Adipocyte (in vitro differentiated cells): ENCODE results near the gene CNIH2.
"Not testable (repeated sequence)": the region's sequence is repeated elsewhere in the genome, so short reads cannot be mapped to it uniquely, and the experiment has no call there.

ENCODE experiments used
- DNase-seq: peaks from one replicate; pipeline ENCODE4 v3.0.0-alpha.2; 2015; ENCODE audit warnings: low read depth
- H3K27me3 ChIP-seq: replicated peaks from 2 replicates; pipeline ENCODE4 v1.7.0; 2013; ENCODE audit warnings: mild to moderate bottlenecking, low read length, moderate library complexity; ENCODE audit not compliant: control insufficient read depth, insufficient read depth
- H3K36me3 ChIP-seq: 2 replicates; pipeline ENCODE4 v1.7.0; 2013; ENCODE audit warnings: low read length, mild to moderate bottlenecking, moderate library complexity; ENCODE audit not compliant: control insufficient read depth, insufficient read depth, severe bottlenecking
- H3K4me1 ChIP-seq: 2 replicates; pipeline ENCODE4 v1.7.0; 2013; ENCODE audit warnings: mild to moderate bottlenecking, low read length, moderate library complexity; ENCODE audit not compliant: control insufficient read depth, insufficient read depth
- H3K4me3 ChIP-seq: 2 replicates; pipeline ENCODE4 v1.7.0; 2013; ENCODE audit warnings: mild to moderate bottlenecking, low read length, moderate library complexity
- H3K9ac ChIP-seq: 2 replicates; pipeline ENCODE4 v1.7.0; 2013; ENCODE audit warnings: mild to moderate bottlenecking, low read length, moderate library complexity
- H3K9me3 ChIP-seq: 2 replicates; pipeline ENCODE4 v1.7.0; 2013; ENCODE audit warnings: mild to moderate bottlenecking, low read length, moderate library complexity; ENCODE audit not compliant: control insufficient read depth

Gene CNIH2

GRCh38 chr11:66293777-66294625 is 16.0 kb downstream of the CNIH2 start:
- H3K27me3 ChIP-seq = peaks cover 30% of the 10 kb centered on the region
- no peaks in the 10 kb centered on the region for H3K36me3 ChIP-seq
- no peak for DNase-seq
- H3K9ac ChIP-seq = no peak overlapping the region
- no peak overlapping the region for H3K4me3 ChIP-seq
- no peaks in the 10 kb centered on the region for H3K9me3 ChIP-seq
- H3K4me1 ChIP-seq = peaks cover 7% of the 10 kb centered on the region

GRCh38 chr11:66294626-66295620 is 16.9 kb downstream of the CNIH2 start:
- no peak overlapping the region for H3K4me3 ChIP-seq
- H3K9ac ChIP-seq = no peak overlapping the region
- H3K36me3 ChIP-seq = no peaks in the 10 kb centered on the region
- H3K9me3 ChIP-seq = no peaks in the 10 kb centered on the region
- DNase-seq = no peak
- peaks cover 2% of the 10 kb centered on the region for H3K4me1 ChIP-seq
- peaks cover 30% of the 10 kb centered on the region for H3K27me3 ChIP-seq

- H3K27me3 ChIP-seq = peaks cover 32% of the 10 kb centered on the region
- no peak overlapping the region for H3K4me3 ChIP-seq
- no peaks in the 10 kb centered on the region for H3K4me1 ChIP-seq
- no peak for DNase-seq
- H3K36me3 ChIP-seq = no peaks in the 10 kb centered on the region
- no peak overlapping the region for H3K9ac ChIP-seq
- H3K9me3 ChIP-seq = no peaks in the 10 kb centered on the region
These were observed 19.6 kb downstream of the CNIH2 start for GRCh38 chr11:66297610-66298009.

- Histone ChIP-seq H3K9ac (no peak overlapping the region), H3K4me3 (no peak overlapping the region), H3K36me3 (no peaks in the 10 kb centered on the region), H3K4me1 (no peaks in the 10 kb centered on the region), H3K27me3 (peaks cover 18% of the 10 kb centered on the region), H3K9me3 (no peaks in the 10 kb centered on the region)
- no peak for DNase-seq
These were observed 21.2 kb downstream of the CNIH2 start for GRCh38 chr11:66299186-66299585.

- H3K9me3 ChIP-seq = no peaks in the 10 kb centered on the region
- no peaks in the 10 kb centered on the region for H3K4me1 ChIP-seq
- H3K4me3 ChIP-seq = no peak overlapping the region
- peaks cover 7% of the 10 kb centered on the region for H3K27me3 ChIP-seq
- DNase-seq = no peak
- no peak overlapping the region for H3K9ac ChIP-seq
- no peaks in the 10 kb centered on the region for H3K36me3 ChIP-seq
These were observed 24.7 kb downstream of the CNIH2 start for GRCh38 chr11:66302656-66303055.

GRCh38 chr11:66309475-66309874 is 31.5 kb downstream of the CNIH2 start:
- H3K27me3 ChIP-seq = no peaks in the 10 kb centered on the region
- DNase-seq = no peak
- H3K4me1 ChIP-seq = no peaks in the 10 kb centered on the region
- H3K9me3 ChIP-seq = no peaks in the 10 kb centered on the region
- H3K9ac ChIP-seq = no peak overlapping the region
- no peak overlapping the region for H3K4me3 ChIP-seq
- peaks cover 7% of the 10 kb centered on the region for H3K36me3 ChIP-seq

GRCh38 chr11:66310324-66310723 is 32.3 kb downstream of the CNIH2 start:
- no peak overlapping the region for H3K9ac ChIP-seq

GRCh38 chr11:66310803-66311440 is 32.9 kb downstream of the CNIH2 start:
- not testable (repeated sequence) for DNase-seq, H3K27me3 ChIP-seq, H3K4me1 ChIP-seq, H3K4me3 ChIP-seq, H3K9me3 ChIP-seq, H3K9ac ChIP-seq
- peaks cover 13% of the 10 kb centered on the region for H3K36me3 ChIP-seq

More at GRCh38 chr11:66310324-66310723, 32.3 kb downstream of the CNIH2 start:
- Histone ChIP-seq H3K36me3 (peaks cover 13% of the 10 kb centered on the region), H3K4me1 (peaks cover 3% of the 10 kb centered on the region), H3K4me3 (no peak overlapping the region), H3K9me3 (no peaks in the 10 kb centered on the region), H3K27me3 (no peaks in the 10 kb centered on the region)
- no peak for DNase-seq

- DNase-seq = no peak
- peaks cover 3% of the 10 kb centered on the region for H3K4me1 ChIP-seq
- peaks cover 13% of the 10 kb centered on the region for H3K36me3 ChIP-seq
- H3K9ac ChIP-seq = peak overlapping the region; percentile 67
- peak overlapping the region; percentile 69 for H3K4me3 ChIP-seq
- H3K9me3 ChIP-seq = no peaks in the 10 kb centered on the region
- no peaks in the 10 kb centered on the region for H3K27me3 ChIP-seq
These were observed 33.5 kb downstream of the CNIH2 start for GRCh38 chr11:66311470-66311964.

GRCh38 chr11:66311965-66312548 is 34.1 kb downstream of the CNIH2 start:
- H3K9me3 ChIP-seq = no peaks in the 10 kb centered on the region

More at GRCh38 chr11:66311965-66312548, 34.1 kb downstream of the CNIH2 start:
- Histone ChIP-seq H3K9ac (peak overlapping the region; percentile 67), H3K36me3 (peaks cover 13% of the 10 kb centered on the region), H3K27me3 (no peaks in the 10 kb centered on the region), H3K4me1 (peaks cover 3% of the 10 kb centered on the region), H3K4me3 (peak overlapping the region; percentile 69)
- peak; percentile 97 for DNase-seq
